Lower leg skin (tissue), 3 donors: ENCODE measurements around the gene TRMT10C.

ENCODE experiments used
- CTCF ChIP-seq, 3 donors: fragments of 450-650 bp; IDR thresholded peaks; one replicate each; pipeline ENCODE4 v1.5.1; 2016; ENCODE audit warnings: antibody characterized with exemption in 3 of 3, mild to moderate bottlenecking in 3 of 3, moderate library complexity in 2 of 3
- POLR2A ChIP-seq, 2 donors: fragments of 450-650 bp; IDR thresholded peaks; one replicate each; pipeline ENCODE4 v1.6.1; 2016 to 2017; ENCODE audit warnings: antibody characterized with exemption in 2 of 2, mild to moderate bottlenecking in 1 of 2, moderate library complexity in 1 of 2

GRCh38 chr3:101532783-101533602 is 28.7 kb upstream of the TRMT10C start:
- TF ChIP-seq POLR2A (IDR thresholded peaks at IDR 0.05), result no peak
- TF ChIP-seq CTCF (IDR thresholded peaks at IDR 0.05), result no peak
